Fibroblast of lung (primary cell): Measurements from ENCODE around the gene PAK4. TPM values are rescaled to one million over a fixed set of nuclear protein-coding genes. Genes with fewer than 3 reads are reported as not detected.

Source experiments
- DNase-seq, 2 donors: peaks; one replicate each; pipeline versions ENCODE4 v3.0.0 to v3.0.0-alpha.2; 2010; ENCODE audit warnings: low read depth in 2 of 2
- H2AFZ ChIP-seq: 2 replicates; pipeline ENCODE4 v1.5.1; 2012; ENCODE audit warnings: low read length, control low read depth, inconsistent platforms
- H3K27ac ChIP-seq: 2 replicates; pipeline ENCODE4 v1.5.1; 2011; ENCODE audit warnings: low read length, control low read depth; ENCODE audit not compliant: insufficient read depth
- H3K27me3 ChIP-seq: 2 replicates; pipeline ENCODE4 v1.5.1; 2011; ENCODE audit warnings: mild to moderate bottlenecking, low read length; ENCODE audit not compliant: control insufficient read depth, insufficient read depth
- H3K36me3 ChIP-seq: 2 replicates; pipeline ENCODE4 v1.5.1; 2011; ENCODE audit warnings: low read length; ENCODE audit not compliant: control insufficient read depth, insufficient read depth
- H3K4me1 ChIP-seq: 2 replicates; pipeline ENCODE4 v1.5.1; 2011; ENCODE audit warnings: low read length; ENCODE audit not compliant: control insufficient read depth, insufficient read depth; ENCODE audit errors: extremely low read depth
- H3K4me2 ChIP-seq: 2 replicates; pipeline ENCODE4 v1.5.1; 2011; ENCODE audit warnings: low read length, control low read depth; ENCODE audit not compliant: insufficient read depth; ENCODE audit errors: extremely low read depth
- H3K4me3 ChIP-seq, 4 experiments: fragments of 200-600 bp in 1 of 4; sonication (generic) in 1 of 4; replicated peaks in 1 of 4; 2 replicates each; pipeline ENCODE4 v1.5.1; 2011 to 2016; ENCODE audit warnings: low read length in 4 of 4, low read depth in 3 of 4, mild to moderate bottlenecking in 3 of 4, control low read depth in 2 of 4, inconsistent platforms in 1 of 4, mixed read lengths in 1 of 4; ENCODE audit not compliant: insufficient read depth in 1 of 4; ENCODE audit errors: control extremely low read depth in 1 of 4
- H3K79me2 ChIP-seq: 2 replicates; pipeline ENCODE4 v1.5.1; 2012; ENCODE audit warnings: mild to moderate bottlenecking, low read length, inconsistent platforms; ENCODE audit not compliant: control insufficient read depth, insufficient read depth
- H3K9ac ChIP-seq: 2 replicates; pipeline ENCODE4 v1.5.1; 2011; ENCODE audit warnings: mild to moderate bottlenecking, low read length, control low read depth; ENCODE audit not compliant: insufficient read depth
- H3K9me3 ChIP-seq: 2 replicates; pipeline ENCODE4 v1.5.1; 2012; ENCODE audit warnings: low read depth, low read length; ENCODE audit not compliant: control insufficient read depth, insufficient read depth
- H4K20me1 ChIP-seq: 2 replicates; pipeline ENCODE4 v1.5.1; 2011; ENCODE audit warnings: low read length; ENCODE audit not compliant: control insufficient read depth, insufficient read depth; ENCODE audit errors: extremely low read depth
- CTCF ChIP-seq, 2 donors: IDR thresholded peaks in 1 of 2; conservative IDR thresholded peaks in 1 of 2; 1 replicate in 1 of 2; 2 replicates in 1 of 2; pipeline ENCODE4 v1.5.1; 2011 to 2012; ENCODE audit warnings: low read length in 2 of 2, control low read depth in 1 of 2, inconsistent platforms in 1 of 2, low read depth in 1 of 2, mild to moderate bottlenecking in 1 of 2
- EZH2 ChIP-seq: IDR thresholded peaks from 2 replicates; pipeline ENCODE4 v1.5.1; 2012; ENCODE audit warnings: low read length, control low read depth, mild to moderate bottlenecking; ENCODE audit errors: missing control alignments
- polyA plus RNA-seq, 2 donors: library from polyadenylated mRNA; depleted of rRNA in 1 of 2; stranded (reverse) in 1 of 2; unstranded in 1 of 2; fragments of >200 nt; gene quantifications; 2 replicates each; pipeline ENCODE4 v1.2.1, GENCODE V29; 2011 to 2012; ENCODE audit warnings: missing spikeins in 1 of 2
- total RNA-seq: library from RNA; depleted of rRNA; stranded (reverse); fragments of >200 nt; gene quantifications from 2 replicates; pipeline ENCODE4 v1.2.1, GENCODE V29; 2014

Gene PAK4
- total and polyA plus RNA-seq, 2 donors (not counting 1 experiment from before 2014, with no cell fraction given), result 4.6 to 8.4 TPM

- no peak for DNase-seq
- H4K20me1 ChIP-seq, result no peaks in the 10 kb centered on the region
- H3K27me3 ChIP-seq, result no peaks in the 10 kb centered on the region
- H3K9ac ChIP-seq, result no peak overlapping the region
- H3K4me3 ChIP-seq, result no peak overlapping the region
- no peak overlapping the region for H2AFZ ChIP-seq
- H3K9me3 ChIP-seq, result no peaks in the 10 kb centered on the region
- TF ChIP-seq EZH2 (no peak), CTCF (conservative IDR thresholded peaks at IDR 0.05 in 1 of 2, IDR thresholded peaks at IDR 0.05 in 1 of 2; ENCODE audit: low read depth in 1 of 2, low read length in 2 of 2) (no peak)
- no peak overlapping the region for H3K27ac ChIP-seq
- no peak overlapping the region for H3K4me2 ChIP-seq
- no peaks in the 10 kb centered on the region for H3K79me2 ChIP-seq
- H3K36me3 ChIP-seq, result peaks cover 5% of the 10 kb centered on the region
- H3K4me1 ChIP-seq, result no peaks in the 10 kb centered on the region
These were observed 57.5 kb downstream of the PAK4 start for GRCh38 chr19:39183104-39183503.

- H3K27ac ChIP-seq, result no peak overlapping the region
- H3K4me1 ChIP-seq, result no peaks in the 10 kb centered on the region
- H3K27me3 ChIP-seq, result no peaks in the 10 kb centered on the region
- H3K36me3 ChIP-seq, result peaks cover 2% of the 10 kb centered on the region
- no peak overlapping the region for H3K9ac ChIP-seq
- DNase-seq, result no peak
- no peaks in the 10 kb centered on the region for H3K9me3 ChIP-seq
- H4K20me1 ChIP-seq, result no peaks in the 10 kb centered on the region
- no peak overlapping the region for H3K4me3 ChIP-seq
- no peak overlapping the region for H3K4me2 ChIP-seq
- no peak for TF ChIP-seq CTCF (conservative IDR thresholded peaks at IDR 0.05 in 1 of 2, IDR thresholded peaks at IDR 0.05 in 1 of 2; ENCODE audit: low read depth in 1 of 2, low read length in 2 of 2)
- TF ChIP-seq EZH2, result no peak
- no peaks in the 10 kb centered on the region for H3K79me2 ChIP-seq
- H2AFZ ChIP-seq, result no peak overlapping the region
These were observed 60.8 kb downstream of the PAK4 start for GRCh38 chr19:39186391-39186790.

- TF ChIP-seq CTCF (conservative IDR thresholded peaks at IDR 0.05 in 1 of 2, IDR thresholded peaks at IDR 0.05 in 1 of 2; ENCODE audit: low read depth in 1 of 2, low read length in 2 of 2), result no peak
- TF ChIP-seq EZH2, result no peak
- no peaks in the 10 kb centered on the region for H3K36me3 ChIP-seq
- no peak overlapping the region for H2AFZ ChIP-seq
- H3K27ac ChIP-seq, result no peak overlapping the region
- no peaks in the 10 kb centered on the region for H3K9me3 ChIP-seq
- no peak overlapping the region for H3K4me3 ChIP-seq
- no peak overlapping the region for H3K9ac ChIP-seq
- no peaks in the 10 kb centered on the region for H4K20me1 ChIP-seq
- DNase-seq, result no peak
- H3K27me3 ChIP-seq, result no peaks in the 10 kb centered on the region
- H3K79me2 ChIP-seq, result no peaks in the 10 kb centered on the region
- no peak overlapping the region for H3K4me2 ChIP-seq
- H3K4me1 ChIP-seq, result no peaks in the 10 kb centered on the region
These were observed 62.0 kb downstream of the PAK4 start for GRCh38 chr19:39187552-39187943.
